AG04450 (cell line): Measurements from ENCODE around the gene C19orf67. TPM values are rescaled to one million over a fixed set of nuclear protein-coding genes. Genes with fewer than 3 reads are reported as not detected.

Experiments
- CTCF ChIA-PET: fragments of 300-600, 350-600 bp; formaldehyde crosslinking; extraction: SDS; loops from one replicate; lab custom pipeline; 2022; ENCODE audit warnings: antibody characterized with exemption, inconsistent platforms; lab: Charles Lee
- POLR2A ChIA-PET: fragments of 350-600 bp; formaldehyde crosslinking; extraction: SDS; loops from one replicate; lab custom pipeline; 2021; ENCODE audit warnings: antibody characterized with exemption, inconsistent platforms; lab: Yijun Ruan, JAX
- DNase-seq: peaks from one replicate; pipeline ENCODE4 v3.0.0-alpha.2; 2011; ENCODE audit warnings: low read depth, low spot score
- H3K27ac ChIP-seq: one replicate; pipeline ENCODE4 v1.5.1; 2012; ENCODE audit warnings: low read depth, low read length, control low read depth
- H3K27me3 ChIP-seq: one replicate; pipeline ENCODE4 v1.6.0; 2012; ENCODE audit warnings: low read length; ENCODE audit not compliant: control insufficient read depth, insufficient read depth
- H3K4me3 ChIP-seq: 2 replicates; pipeline ENCODE4 v1.5.1; 2011; ENCODE audit warnings: mild to moderate bottlenecking, low read depth, low read length, control low read depth
- H3K9me3 ChIP-seq: 2 replicates; pipeline ENCODE4 v1.5.1; 2012; ENCODE audit warnings: low read length; ENCODE audit not compliant: control insufficient read depth, insufficient read depth
- CTCF ChIP-seq: IDR thresholded peaks from 2 replicates; pipeline ENCODE4 v1.5.1; 2011; ENCODE audit warnings: low read depth, low read length, control low read depth, inconsistent platforms
- polyA plus RNA-seq: library from polyadenylated mRNA; depleted of rRNA; stranded (reverse); fragments of >200 nt; gene quantifications from 2 replicates; pipeline ENCODE4 v1.2.3, GENCODE V29; 2011

C19orf67 gene
- polyA plus RNA-seq, 1 experiment: not detected

DNA sequence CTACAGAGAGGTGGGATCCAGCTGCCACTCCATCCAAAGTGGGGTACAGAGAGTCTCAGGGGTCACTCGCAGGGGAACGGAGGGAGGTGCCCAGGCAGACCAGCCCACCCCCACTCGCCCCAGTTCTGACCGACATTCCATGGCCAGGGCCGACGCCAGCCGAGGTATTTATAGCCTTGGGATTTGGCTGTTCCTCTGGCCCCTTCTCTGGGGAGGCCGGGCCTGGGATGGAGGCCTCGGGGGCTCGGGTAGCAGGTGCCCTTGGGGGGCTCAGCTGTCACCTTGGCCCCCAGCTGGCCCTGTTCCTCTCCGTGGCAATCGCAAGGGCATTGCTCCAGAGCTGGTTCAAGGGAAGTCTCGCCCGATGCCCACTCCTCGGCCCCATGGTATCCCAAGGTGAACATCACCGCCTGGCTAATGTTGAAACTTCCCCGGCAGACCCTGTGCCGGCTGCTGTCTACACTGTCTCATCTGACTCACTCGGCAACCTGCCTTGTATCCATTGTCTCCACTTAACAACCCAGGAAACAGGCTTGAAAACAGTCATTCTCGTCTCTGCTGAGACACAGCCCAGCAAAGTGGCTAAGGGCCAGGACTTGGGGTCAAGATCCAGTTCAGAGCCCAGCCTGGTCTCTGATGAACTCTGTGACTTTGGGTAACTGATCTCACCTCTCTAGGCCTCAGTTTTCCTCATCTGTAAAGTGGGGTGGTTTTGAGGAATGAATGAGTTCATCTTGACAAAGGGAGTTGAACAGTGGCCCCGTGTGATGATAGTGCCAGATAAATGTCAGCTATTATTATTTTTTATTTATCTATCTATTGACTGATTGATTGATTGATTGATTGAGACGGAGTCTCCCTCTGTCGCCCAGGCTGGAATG, 22.2 kb upstream of the C19orf67 start:
- no peak for TF ChIP-seq CTCF
- DNase-seq: no peak
- CTCF ChIA-PET: no interaction called here

GRCh38 chr19:14106840-14107239, 21.3 kb upstream of the C19orf67 start:
- POLR2A ChIA-PET: no interaction called here

More for the DNA sequence above, 22.2 kb upstream of the C19orf67 start:
- no peaks in the 10 kb centered on the region for H3K9me3 ChIP-seq
- no peak overlapping the region for H3K4me3 ChIP-seq
- H3K27ac ChIP-seq: no peak overlapping the region
- H3K27me3 ChIP-seq: no peaks in the 10 kb centered on the region
- POLR2A ChIA-PET: no interaction called here

GRCh38 chr19:14105680-14106079, 20.1 kb upstream of the C19orf67 start:
- no peak overlapping the region for H3K4me3 ChIP-seq
- ChIA-PET POLR2A (no interaction called here), CTCF (no interaction called here)
- no peak overlapping the region for H3K27ac ChIP-seq
- TF ChIP-seq CTCF: no peak
- no peak for DNase-seq
- H3K27me3 ChIP-seq: no peaks in the 10 kb centered on the region
- H3K9me3 ChIP-seq: no peaks in the 10 kb centered on the region

More at GRCh38 chr19:14106840-14107239, 21.3 kb upstream of the C19orf67 start:
- TF ChIP-seq CTCF: no peak
- CTCF ChIA-PET: no interaction called here
- H3K4me3 ChIP-seq: no peak overlapping the region
- no peaks in the 10 kb centered on the region for H3K9me3 ChIP-seq
- DNase-seq: no peak
- no peak overlapping the region for H3K27ac ChIP-seq
- H3K27me3 ChIP-seq: no peaks in the 10 kb centered on the region

DNA sequence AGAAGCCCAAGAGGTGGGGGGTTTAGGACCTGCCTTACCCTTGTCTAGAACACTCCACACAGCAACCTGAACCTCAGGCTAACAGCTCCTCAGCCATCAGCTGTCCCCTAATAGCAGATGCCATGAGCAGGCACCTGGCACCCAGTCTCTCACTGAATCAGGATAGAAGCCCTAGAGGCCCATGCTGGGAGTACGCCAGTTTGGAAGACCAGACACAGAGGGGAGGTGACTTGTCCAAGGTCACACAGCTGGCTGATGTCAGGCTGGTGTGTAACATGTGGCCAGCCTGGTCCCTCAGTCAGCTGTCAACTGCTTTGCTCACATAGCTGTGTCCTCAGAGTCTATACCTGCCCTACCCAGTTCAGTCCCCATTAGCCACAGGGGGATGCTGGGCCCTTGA, 17.7 kb upstream of the C19orf67 start:
- Histone ChIP-seq H3K27ac (no peak overlapping the region), H3K9me3 (no peaks in the 10 kb centered on the region), H3K27me3 (no peaks in the 10 kb centered on the region), H3K4me3 (no peak overlapping the region)
- CTCF ChIA-PET: interaction anchor here (0.9 kb wide), 1 partner anchor 11 kb away, joined by 3 read pairs; no protein-coding TSS in a partner anchor
- no peak for TF ChIP-seq CTCF
- DNase-seq: no peak
- POLR2A ChIA-PET: no interaction called here

DNA sequence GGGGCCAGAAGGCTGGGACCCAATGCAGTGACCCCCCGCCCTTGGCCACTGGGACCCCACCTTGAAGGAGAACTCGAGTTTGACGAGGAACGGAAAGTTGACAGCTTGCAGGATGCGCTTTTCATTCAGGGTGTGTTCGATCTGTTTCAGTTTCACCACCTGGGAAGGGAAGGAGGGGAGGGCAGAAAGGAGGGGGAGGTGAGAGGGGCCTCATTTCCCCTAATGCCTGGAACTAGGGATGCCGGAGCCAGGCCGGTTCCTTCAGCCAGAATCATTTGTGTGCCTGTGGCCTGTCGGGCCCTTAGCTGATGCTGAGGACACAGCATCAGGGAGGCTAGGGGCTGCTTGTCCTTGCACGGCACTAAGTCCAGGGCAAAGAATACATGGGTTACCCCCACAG, 17.2 kb upstream of the C19orf67 start:
- DNase-seq: no peak
- ChIA-PET CTCF (no interaction called here), POLR2A (no interaction called here)
- H3K27ac ChIP-seq: no peak overlapping the region
- TF ChIP-seq CTCF: no peak
- no peak overlapping the region for H3K4me3 ChIP-seq
- H3K27me3 ChIP-seq: no peaks in the 10 kb centered on the region
- H3K9me3 ChIP-seq: no peaks in the 10 kb centered on the region
